KMS-11 (cell line): ENCODE data around the gene KSR2.

Source experiments
- H2AFZ ChIP-seq: fragments of 200-600 bp; sonication (generic); 2 replicates; pipeline ENCODE4 v1.6.1; 2016; ENCODE audit warnings: antibody characterized with exemption, mixed run types, low read depth
- H3K27ac ChIP-seq: fragments of 200-600 bp; sonication (generic); 2 replicates; pipeline ENCODE4 v1.6.1; 2016; ENCODE audit warnings: mild to moderate bottlenecking, mixed run types
- H3K27me3 ChIP-seq: fragments of 200-600 bp; sonication (generic); 2 replicates; pipeline ENCODE4 v1.6.1; 2017; ENCODE audit warnings: mild to moderate bottlenecking, low read depth, mixed run types, moderate library complexity; ENCODE audit not compliant: insufficient read depth
- H3K36me3 ChIP-seq: fragments of 200-600 bp; sonication (generic); 2 replicates; pipeline ENCODE4 v1.6.1; 2017; ENCODE audit warnings: mild to moderate bottlenecking, mixed run types; ENCODE audit not compliant: insufficient read depth
- H3K4me1 ChIP-seq: fragments of 200-600 bp; sonication (generic); 2 replicates; pipeline ENCODE4 v1.6.1; 2016; ENCODE audit warnings: mild to moderate bottlenecking, low read depth, mixed run types; ENCODE audit not compliant: poor library complexity, severe bottlenecking
- H3K4me2 ChIP-seq: fragments of 200-600 bp; sonication (generic); 2 replicates; pipeline ENCODE4 v1.7.0; 2016; ENCODE audit warnings: mild to moderate bottlenecking, mixed run types
- H3K4me3 ChIP-seq: fragments of 200-600 bp; sonication (generic); IDR thresholded peaks from 2 replicates; pipeline ENCODE4 v1.6.1; 2017; ENCODE audit warnings: low read depth, low read length, mixed read lengths; ENCODE audit not compliant: insufficient read depth
- H3K79me2 ChIP-seq: fragments of 200-600 bp; sonication (generic); 2 replicates; pipeline ENCODE4 v1.6.1; 2016; ENCODE audit warnings: low read depth, mixed run types; ENCODE audit not compliant: insufficient read depth
- H3K9ac ChIP-seq: fragments of 200-600 bp; sonication (generic); 2 replicates; pipeline ENCODE4 v1.6.1; 2016; ENCODE audit warnings: mild to moderate bottlenecking, mixed run types
- H4K20me1 ChIP-seq: fragments of 200-600 bp; sonication (generic); 2 replicates; pipeline ENCODE4 v1.6.1; 2016; ENCODE audit warnings: mild to moderate bottlenecking, mixed run types; ENCODE audit not compliant: insufficient read depth
- CTCF ChIP-seq: fragments of 200-600 bp; sonication (generic); conservative IDR thresholded peaks from 2 replicates; pipeline ENCODE4 v1.6.1; 2017; ENCODE audit warnings: low read depth, mild to moderate bottlenecking, antibody characterized with exemption, low read length, moderate library complexity, mixed read lengths

The KSR2 gene

GRCh38 chr12:117680312-117680711 lies 288.5 kb downstream of the KSR2 start:
- no peak overlapping the region for H2AFZ ChIP-seq
- H3K4me2 ChIP-seq = no peak overlapping the region
- no peak overlapping the region for H3K27ac ChIP-seq
- H3K9ac ChIP-seq = no peak overlapping the region
- no peaks in the 10 kb centered on the region for H4K20me1 ChIP-seq
- H3K4me3 ChIP-seq = no peak overlapping the region
- no peaks in the 10 kb centered on the region for H3K79me2 ChIP-seq
- no peaks in the 10 kb centered on the region for H3K4me1 ChIP-seq
- TF ChIP-seq CTCF = no peak
- no peaks in the 10 kb centered on the region for H3K27me3 ChIP-seq
- no peaks in the 10 kb centered on the region for H3K36me3 ChIP-seq

- H4K20me1 ChIP-seq = no peaks in the 10 kb centered on the region
- H2AFZ ChIP-seq = no peak overlapping the region
- no peak overlapping the region for H3K4me2 ChIP-seq
- H3K27ac ChIP-seq = no peak overlapping the region
- no peaks in the 10 kb centered on the region for H3K4me1 ChIP-seq
- H3K79me2 ChIP-seq = no peaks in the 10 kb centered on the region
- no peak for TF ChIP-seq CTCF
- H3K4me3 ChIP-seq = no peak overlapping the region
- H3K27me3 ChIP-seq = no peaks in the 10 kb centered on the region
- no peaks in the 10 kb centered on the region for H3K36me3 ChIP-seq
- no peak overlapping the region for H3K9ac ChIP-seq
Measured at GRCh38 chr12:117679776-117680175, 289.0 kb downstream of the KSR2 start.

GRCh38 chr12:117674763-117675162 lies 294.0 kb downstream of the KSR2 start:
- no peak overlapping the region for H3K27ac ChIP-seq
- no peak overlapping the region for H3K4me3 ChIP-seq
- no peaks in the 10 kb centered on the region for H3K36me3 ChIP-seq
- H3K79me2 ChIP-seq = no peaks in the 10 kb centered on the region
- no peak overlapping the region for H3K9ac ChIP-seq
- H3K4me2 ChIP-seq = no peak overlapping the region
- H3K27me3 ChIP-seq = no peaks in the 10 kb centered on the region
- H3K4me1 ChIP-seq = no peaks in the 10 kb centered on the region
- H2AFZ ChIP-seq = no peak overlapping the region
- no peaks in the 10 kb centered on the region for H4K20me1 ChIP-seq
- TF ChIP-seq CTCF = no peak

GRCh38 chr12:117674313-117674712 lies 294.5 kb downstream of the KSR2 start:
- Histone ChIP-seq H3K4me1 (no peaks in the 10 kb centered on the region), H3K79me2 (no peaks in the 10 kb centered on the region), H3K4me2 (no peak overlapping the region), H3K27me3 (no peaks in the 10 kb centered on the region), H3K9ac (no peak overlapping the region), H3K27ac (no peak overlapping the region), H4K20me1 (no peaks in the 10 kb centered on the region), H3K36me3 (no peaks in the 10 kb centered on the region), H3K4me3 (no peak overlapping the region), H2AFZ (no peak overlapping the region)
- no peak for TF ChIP-seq CTCF

- Histone ChIP-seq H4K20me1 (no peaks in the 10 kb centered on the region), H3K9ac (no peak overlapping the region), H3K4me1 (no peaks in the 10 kb centered on the region), H3K27ac (no peak overlapping the region), H3K4me2 (no peak overlapping the region), H2AFZ (no peak overlapping the region), H3K4me3 (no peak overlapping the region), H3K79me2 (no peaks in the 10 kb centered on the region), H3K36me3 (no peaks in the 10 kb centered on the region), H3K27me3 (no peaks in the 10 kb centered on the region)
- peak; percentile 46; the same call in 1 of the 2 replicates for TF ChIP-seq CTCF
Measured at GRCh38 chr12:117671734-117672133, 297.1 kb downstream of the KSR2 start.
